ENCODE data around the gene OR6J1. TPM values are rescaled to one million over a fixed set of nuclear protein-coding genes. Genes with fewer than 3 reads are reported as not detected.

The OR6J1 gene
- total and polyA plus RNA-seq, 2 of the 13 experiments (the other 11 are each of a cell fraction or from before 2014, with no cell fraction given): not detected

GRCh38 chr14:22598099-22598895 lies 45.9 kb downstream of the OR6J1 start, which contains the start of gene ABHD4 (continued):
- TF ChIP-seq BCLAF1 (IDR thresholded peaks at IDR 0.05) (no peak), RBM39 (IDR thresholded peaks at IDR 0.05; ENCODE audit: low read depth, low read length, poor library complexity, severe bottlenecking) (peak; percentile 89), CHD4 (IDR thresholded peaks at IDR 0.05; ENCODE audit: borderline replicate concordance, low read length) (no peak), SOX5 (CRISPR knock-in tag; IDR thresholded peaks at IDR 0.05; ENCODE audit: borderline replicate concordance) (no peak; the same call in 1 of the 2 replicates), TAF1 (CRISPR knock-in tag; IDR thresholded peaks at IDR 0.05) (peak; percentile 86), MTF1 (CRISPR knock-in tag; IDR thresholded peaks at IDR 0.05) (no peak), ZNF318 (CRISPR knock-in tag; IDR thresholded peaks at IDR 0.05) (no peak; the same call in 1 of the 2 replicates), ZBTB3 (CRISPR knock-in tag; IDR thresholded peaks at IDR 0.05; ENCODE audit: borderline replicate concordance, low read depth) (peak; percentile 29; the same call in 1 of the 2 replicates), KDM3A (CRISPR knock-in tag; IDR thresholded peaks at IDR 0.05; ENCODE audit: low read depth) (0 out of 2 replicates have a peak, but pooled peaks have one; percentile 55), NFE2 (CRISPR knock-in tag; IDR thresholded peaks at IDR 0.05) (no peak), ZNF12 (CRISPR knock-in tag; IDR thresholded peaks at IDR 0.05) (0 out of 2 replicates have a peak, but pooled peaks have one; percentile 6), TBX2 (CRISPR knock-in tag; IDR thresholded peaks at IDR 0.05; ENCODE audit: borderline replicate concordance) (peak; percentile 78), ZKSCAN1 (IDR thresholded peaks at IDR 0.05; ENCODE audit: low read length) (no peak), KLF16 (CRISPR knock-in tag; IDR thresholded peaks at IDR 0.05) (peak; percentile 36 to 41; a peak in 2 of 4 replicates), KLF13 (CRISPR knock-in tag; IDR thresholded peaks at IDR 0.05) (peak; percentile 74), KLF11 (CRISPR knock-in tag; IDR thresholded peaks at IDR 0.05) (no peak), ZNF619 (CRISPR knock-in tag; IDR thresholded peaks at IDR 0.05) (no peak; the same call in none of the 2 replicates), ZNF766 (CRISPR knock-in tag; IDR thresholded peaks at IDR 0.05; ENCODE audit: borderline replicate concordance) (no peak), ATRX (CRISPR knock-in tag; IDR thresholded peaks at IDR 0.05; ENCODE audit: borderline replicate concordance) (no peak; the same call in 1 of the 2 replicates)
